Measurements from ENCODE around the gene SPATC1L. TPM values are rescaled to one million over a fixed set of nuclear protein-coding genes. Genes with fewer than 3 reads are reported as not detected.

SPATC1L gene
- total RNA-seq, 3 donors from 2014 or later = 6.8 to 17.5 (median 10.6) TPM

Other genes with a start within 250 kb of the SPATC1L start
- 1 to 10 TPM; 2.8 to 3.6 (median 3.0) TPM for gene COL6A1, start 202.7 kb downstream of the SPATC1L start, total RNA-seq
- 1 to 10 TPM; 4.8 to 7.7 (median 5.7) TPM for gene COL6A2, start 86.3 kb downstream of the SPATC1L start, total RNA-seq
- gene FTCD, start 28.9 kb downstream of the SPATC1L start, total RNA-seq = under 1 TPM; 0.33 to 0.71 (median 0.40) TPM
- gene LSS, start 44.3 kb upstream of the SPATC1L start, total RNA-seq = 10 to 100 TPM; 14.5 to 20.6 (median 17.2) TPM
- 100 to 1,000 TPM; 134 to 144 (median 140) TPM for gene MCM3AP, start 101.2 kb upstream of the SPATC1L start, total RNA-seq
- 10 to 100 TPM; 20.5 to 21.8 (median 20.9) TPM for gene YBEY, start 101.9 kb upstream of the SPATC1L start, total RNA-seq
- 1 to 10 TPM; 3.6 to 3.9 (median 3.7) TPM for gene C21orf58, start 139.4 kb upstream of the SPATC1L start, total RNA-seq
- 10 to 100 TPM; 29.4 to 33.1 (median 31.0) TPM for gene PCNT, start 139.7 kb upstream of the SPATC1L start, total RNA-seq